OCI-LY1 (cell line): Measurements from ENCODE around the gene ZNF692.
"Not testable (repeated sequence)": the region's sequence is repeated elsewhere in the genome, so short reads cannot be mapped to it uniquely, and the experiment has no call there.

Source experiments
- EZH2 ChIP-seq: fragments of 200-600 bp; sonication (generic), shearing (Covaris generic); IDR thresholded peaks from 2 replicates; pipeline ENCODE4 v1.8.0; 2017; ENCODE audit warnings: borderline replicate concordance, mixed run types, mild to moderate bottlenecking, antibody characterized with exemption, low read length, moderate library complexity, mixed read lengths
- TF ChIP-seq, protein P1 (sequence below): fragments of 200-600 bp; sonication (generic), shearing (Covaris generic); IDR thresholded peaks from 2 replicates; pipeline ENCODE4 v1.5.1; 2017; ENCODE audit warnings: mild to moderate bottlenecking, antibody characterized with exemption, low read length, moderate library complexity, mixed read lengths

DNA sequence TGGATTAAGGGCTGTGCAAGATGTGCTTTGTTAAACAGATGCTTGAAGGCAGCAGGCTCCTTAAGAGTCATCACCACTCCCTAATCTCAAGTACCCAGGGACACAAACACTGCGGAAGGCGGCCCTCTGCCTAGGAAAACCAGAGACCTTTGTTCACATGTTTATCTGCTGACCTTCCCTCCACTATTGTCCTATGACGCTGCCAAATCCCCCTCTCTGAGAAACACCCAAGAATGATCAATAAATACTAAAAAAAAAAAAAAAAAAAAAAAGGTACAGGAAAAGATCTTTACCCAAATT lies 28.2 kb downstream of the ZNF692 start:
- TF ChIP-seq, protein P1, sequence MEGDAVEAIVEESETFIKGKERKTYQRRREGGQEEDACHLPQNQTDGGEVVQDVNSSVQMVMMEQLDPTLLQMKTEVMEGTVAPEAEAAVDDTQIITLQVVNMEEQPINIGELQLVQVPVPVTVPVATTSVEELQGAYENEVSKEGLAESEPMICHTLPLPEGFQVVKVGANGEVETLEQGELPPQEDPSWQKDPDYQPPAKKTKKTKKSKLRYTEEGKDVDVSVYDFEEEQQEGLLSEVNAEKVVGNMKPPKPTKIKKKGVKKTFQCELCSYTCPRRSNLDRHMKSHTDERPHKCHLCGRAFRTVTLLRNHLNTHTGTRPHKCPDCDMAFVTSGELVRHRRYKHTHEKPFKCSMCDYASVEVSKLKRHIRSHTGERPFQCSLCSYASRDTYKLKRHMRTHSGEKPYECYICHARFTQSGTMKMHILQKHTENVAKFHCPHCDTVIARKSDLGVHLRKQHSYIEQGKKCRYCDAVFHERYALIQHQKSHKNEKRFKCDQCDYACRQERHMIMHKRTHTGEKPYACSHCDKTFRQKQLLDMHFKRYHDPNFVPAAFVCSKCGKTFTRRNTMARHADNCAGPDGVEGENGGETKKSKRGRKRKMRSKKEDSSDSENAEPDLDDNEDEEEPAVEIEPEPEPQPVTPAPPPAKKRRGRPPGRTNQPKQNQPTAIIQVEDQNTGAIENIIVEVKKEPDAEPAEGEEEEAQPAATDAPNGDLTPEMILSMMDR, result not testable (repeated sequence)
- not testable (repeated sequence) for TF ChIP-seq EZH2
